GM18520 (cell line): ENCODE measurements around the gene ACTN1.

Source experiments
- ATAC-seq: cut with Tn5 transposase; IDR thresholded peaks from one replicate; pipeline ENCODE4 v1.9.1; 2021; ENCODE audit not compliant: unreplicated experiment

Gene ACTN1

GRCh38 chr14:68919129-68919927 lies 59.8 kb downstream of the ACTN1 start:
- ATAC-seq = no peak

DNA sequence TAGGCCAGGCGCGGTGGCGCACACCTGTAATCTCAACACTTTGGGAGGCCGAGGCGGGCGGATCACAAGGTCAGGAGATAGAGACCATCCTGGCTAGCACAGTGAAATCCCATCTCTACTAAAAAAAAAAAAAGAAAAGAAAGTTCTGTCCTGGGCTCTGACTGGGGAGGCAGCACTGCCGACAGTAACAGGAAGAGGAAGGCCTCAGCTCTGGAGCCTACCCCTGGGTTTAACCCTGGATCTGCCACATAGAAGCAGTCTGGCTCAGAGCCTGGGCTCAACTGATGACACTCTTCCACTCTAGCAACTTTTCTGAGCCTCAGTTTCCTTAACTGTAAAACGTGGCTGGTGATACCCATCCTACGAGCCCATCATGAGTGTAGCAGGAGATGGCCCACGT lies 60.5 kb downstream of the ACTN1 start:
- ATAC-seq = no peak

GRCh38 chr14:68916358-68916941 lies 62.7 kb downstream of the ACTN1 start:
- ATAC-seq = no peak

DNA sequence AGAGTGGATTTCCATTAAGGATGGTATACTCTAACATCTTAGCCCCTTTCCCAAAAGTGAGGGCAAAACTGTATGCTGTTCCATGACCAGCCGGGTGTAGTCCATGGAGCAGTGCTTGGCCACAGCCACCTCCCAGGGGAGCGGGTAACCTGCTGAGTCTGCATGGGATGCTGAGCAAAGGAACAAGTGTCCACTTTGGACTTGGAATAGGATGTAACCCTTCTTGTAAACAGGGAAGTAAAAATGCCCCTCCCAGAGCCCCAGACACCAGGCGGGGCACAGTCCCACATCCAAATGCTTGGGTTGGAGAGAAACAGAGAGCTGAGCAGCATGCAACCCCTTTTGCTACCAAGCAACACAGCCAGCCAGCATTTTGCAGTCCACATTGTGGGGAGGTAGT lies 65.6 kb downstream of the ACTN1 start:
- no peak for ATAC-seq

GRCh38 chr14:68911594-68912227 lies 67.4 kb downstream of the ACTN1 start:
- ATAC-seq = no peak

DNA sequence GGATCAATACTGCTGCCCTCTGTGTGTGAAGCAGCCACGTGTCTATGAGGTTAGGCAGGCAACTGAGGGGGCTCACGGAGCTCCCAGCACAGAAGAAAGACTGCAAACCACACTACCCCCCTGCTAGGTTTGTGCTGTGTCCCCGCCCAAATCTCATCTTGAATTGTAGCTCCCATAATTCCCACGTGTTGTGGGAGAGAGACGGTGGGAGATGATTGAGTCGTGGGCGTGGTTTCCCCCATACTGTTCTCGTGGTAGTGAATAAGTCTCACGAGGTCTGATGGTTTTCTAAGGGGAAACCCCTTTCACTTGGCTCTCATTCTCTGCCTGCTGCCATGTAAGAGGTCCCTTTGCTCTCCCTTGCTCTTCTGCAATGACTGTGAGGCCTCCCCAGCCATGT lies 68.6 kb downstream of the ACTN1 start:
- ATAC-seq = no peak

DNA sequence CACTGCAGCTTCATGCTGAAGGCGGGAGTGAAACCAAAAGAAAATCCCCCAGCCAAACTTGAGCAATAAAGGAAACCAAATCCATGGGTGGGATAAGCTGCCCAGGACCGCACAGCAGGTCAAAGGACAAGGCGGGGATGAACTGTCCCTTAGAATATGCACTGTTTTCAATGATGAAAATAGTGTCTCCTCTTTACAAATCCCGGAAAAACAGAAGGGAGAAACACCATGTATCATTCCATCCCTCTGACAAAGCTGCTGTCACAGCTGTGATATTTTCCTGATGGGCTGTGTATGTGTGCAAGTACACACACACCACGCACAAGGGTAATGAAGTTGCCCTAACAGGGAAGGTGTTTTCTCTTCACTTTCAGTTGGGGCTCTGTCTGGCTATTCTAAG lies 70.3 kb downstream of the ACTN1 start:
- no peak for ATAC-seq

GRCh38 chr14:68908201-68908600 lies 70.9 kb downstream of the ACTN1 start:
- no peak for ATAC-seq

- ATAC-seq = no peak
These were observed 72.7 kb downstream of the ACTN1 start for GRCh38 chr14:68906439-68906838.

DNA sequence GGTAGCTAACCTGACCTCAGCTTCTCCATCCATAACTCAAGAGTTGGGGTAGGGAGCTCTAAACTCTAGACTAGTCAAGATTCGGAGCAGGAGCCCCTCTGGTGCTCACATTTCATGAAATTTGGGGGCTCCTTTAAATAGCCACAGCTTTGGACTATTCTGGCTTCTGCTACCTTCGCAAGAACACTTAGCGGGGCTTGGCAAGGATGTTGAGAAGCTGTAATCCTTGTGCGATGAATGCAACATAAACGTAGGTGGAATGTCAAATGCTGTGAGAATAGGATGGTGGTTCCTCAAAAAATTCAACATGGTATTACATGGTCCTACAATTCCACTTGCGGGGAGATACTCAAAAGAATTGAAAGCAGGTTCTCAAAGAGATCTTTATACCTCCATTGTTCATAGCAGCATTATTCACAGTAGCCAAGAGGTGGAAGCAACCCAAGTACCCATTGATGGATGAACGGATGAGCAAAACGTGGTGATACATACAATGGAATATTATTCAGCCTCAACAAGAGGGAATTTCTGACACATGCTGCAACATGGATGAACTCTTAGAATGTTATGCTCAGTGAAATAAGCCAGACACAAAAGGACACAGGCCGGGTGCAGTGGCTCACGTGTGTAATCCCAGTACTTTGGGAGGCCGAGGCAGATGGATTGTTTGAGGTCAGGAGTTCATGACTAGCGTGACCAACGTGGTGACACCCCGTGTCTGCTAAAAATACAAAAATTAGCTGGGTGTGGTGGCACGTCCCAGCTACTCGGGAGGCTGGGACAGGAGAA lies 73.8 kb downstream of the ACTN1 start:
- ATAC-seq = no peak

GRCh38 chr14:68902357-68902756 lies 76.7 kb downstream of the ACTN1 start:
- no peak for ATAC-seq

DNA sequence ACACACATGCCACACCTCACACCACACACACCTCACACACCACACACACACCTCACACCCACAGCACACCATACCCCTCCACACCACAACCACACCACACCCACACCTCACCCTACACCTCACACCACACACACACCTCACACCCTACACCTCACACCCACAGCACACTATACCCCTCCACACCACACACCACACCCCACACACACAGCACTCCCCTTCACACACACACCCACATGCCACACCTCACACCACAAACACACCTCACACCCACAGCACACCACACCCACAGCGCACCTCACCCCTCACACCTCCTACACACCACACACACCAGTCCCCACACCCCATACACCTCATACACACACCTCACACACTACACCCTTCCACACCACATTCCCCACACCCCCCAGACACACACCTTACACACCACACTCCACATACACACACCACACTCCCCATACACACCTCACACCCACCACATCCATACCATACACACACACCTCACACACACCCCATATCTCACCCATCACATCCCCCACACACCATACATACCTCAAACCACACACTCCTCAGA lies 80.0 kb downstream of the ACTN1 start:
- ATAC-seq = no peak

GRCh38 chr14:68898248-68899032 lies 80.7 kb downstream of the ACTN1 start:
- ATAC-seq = no peak

DNA sequence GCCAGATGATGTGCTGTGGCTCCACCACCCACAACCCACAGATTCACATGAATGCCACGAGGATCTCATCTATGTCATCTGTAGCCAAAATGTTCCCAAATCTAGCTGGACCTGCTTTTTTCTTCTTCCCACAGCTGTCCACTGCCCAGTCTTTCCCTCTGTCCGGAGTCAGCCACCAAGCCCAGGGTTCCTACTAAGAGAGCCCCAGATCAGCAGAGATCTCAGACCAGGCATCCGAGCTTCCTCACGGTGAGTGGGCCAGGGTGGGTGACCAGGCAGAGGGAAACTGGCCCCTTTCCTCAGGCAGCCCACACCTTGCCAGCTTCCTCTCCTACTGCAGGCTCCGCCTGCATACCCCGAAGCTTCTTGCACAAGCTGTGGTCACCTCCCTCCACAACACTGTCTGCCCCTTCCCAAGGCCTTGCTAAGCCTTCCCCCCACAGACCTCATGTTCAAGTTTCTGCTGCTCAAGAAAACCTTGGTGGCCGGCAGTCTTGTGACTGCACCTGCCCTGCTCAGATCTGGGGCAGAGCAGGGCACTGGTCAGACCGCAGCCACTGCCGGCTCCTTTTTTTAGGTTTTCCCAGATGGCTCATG lies 81.4 kb downstream of the ACTN1 start:
- ATAC-seq = no peak

DNA sequence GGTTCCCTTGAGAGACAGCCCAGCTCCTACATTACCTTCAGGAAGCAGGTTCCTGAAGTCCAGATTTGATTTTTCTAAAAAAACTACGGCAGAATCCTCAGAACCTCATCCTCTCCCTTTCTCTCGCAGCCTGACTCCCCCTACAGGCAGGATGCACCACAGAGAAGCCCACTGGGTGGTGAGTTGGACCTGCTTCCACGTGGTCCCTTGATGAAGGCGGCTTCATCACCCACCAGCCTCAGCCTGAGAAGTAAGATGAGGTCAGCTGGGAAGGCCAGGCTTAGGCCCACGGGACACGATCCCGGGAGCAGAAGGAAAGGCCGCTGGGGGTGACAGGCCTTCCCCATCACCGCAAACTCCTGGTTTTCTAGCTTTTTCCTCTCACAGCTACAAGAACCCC lies 83.0 kb downstream of the ACTN1 start:
- ATAC-seq = no peak

DNA sequence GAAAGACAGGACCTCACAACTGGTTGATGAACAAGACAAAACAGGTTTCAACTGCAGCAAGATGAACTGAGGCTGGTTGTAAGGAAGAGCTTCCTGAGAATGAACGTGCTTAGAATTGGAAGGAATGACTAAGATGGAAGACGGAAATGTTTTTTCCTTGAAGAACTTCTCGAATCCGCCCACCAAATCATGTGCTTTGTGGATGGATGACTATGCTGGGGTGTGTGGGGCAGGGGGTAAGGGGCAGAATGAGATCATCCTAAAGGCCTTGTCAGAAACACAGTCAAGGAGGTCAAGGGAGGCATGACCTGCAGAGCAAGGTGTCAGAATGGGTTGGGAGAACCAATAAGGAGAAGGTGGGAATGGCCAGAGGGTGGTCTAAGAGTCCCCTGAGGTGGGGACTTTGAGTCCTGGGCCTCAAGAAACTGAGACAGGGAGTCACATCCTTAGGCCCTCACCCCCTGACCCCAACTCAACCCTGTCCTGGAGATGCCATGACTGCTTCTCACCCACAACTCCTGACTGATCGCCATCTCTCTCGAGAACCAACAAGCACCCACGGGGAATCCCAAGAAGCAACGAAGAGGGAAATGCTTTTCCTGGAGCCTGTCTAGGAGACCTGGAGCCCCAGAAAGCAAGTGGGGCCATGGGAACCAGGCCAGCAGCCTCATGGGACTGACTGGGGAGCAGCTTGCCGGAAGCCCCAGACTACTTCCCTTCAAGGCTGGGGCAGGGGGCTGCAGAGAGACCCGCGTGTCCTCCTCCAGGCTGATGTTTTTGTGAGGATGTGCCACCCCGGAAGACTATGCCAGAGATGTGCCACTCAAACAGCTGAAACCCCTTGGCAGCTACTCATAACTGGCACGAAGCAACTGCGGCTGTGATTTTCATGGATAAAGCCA lies 84.0 kb downstream of the ACTN1 start:
- no peak for ATAC-seq

- ATAC-seq = no peak
These were observed 85.0 kb downstream of the ACTN1 start for GRCh38 chr14:68894123-68894522.

DNA sequence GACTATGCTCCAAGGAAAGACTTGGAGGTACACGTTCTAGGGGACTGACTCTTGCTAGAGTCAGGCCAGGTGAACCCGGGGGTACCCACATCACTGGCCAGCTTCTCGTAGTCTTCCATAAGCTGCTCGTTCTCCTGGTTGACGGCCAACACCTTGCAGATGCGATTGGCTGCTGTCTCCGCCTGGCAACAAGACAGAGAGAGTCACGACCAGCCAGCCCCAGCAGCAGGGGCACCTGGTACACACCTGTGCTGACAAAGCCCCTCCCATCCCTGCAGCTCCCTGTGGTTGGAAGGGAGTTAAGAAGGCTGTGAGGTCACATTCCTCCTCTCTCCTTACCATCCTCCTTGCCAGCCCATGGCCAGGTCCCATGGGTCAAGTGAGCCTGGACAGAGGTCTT lies 85.5 kb downstream of the ACTN1 start:
- no peak for ATAC-seq

- ATAC-seq = no peak
These were observed 86.1 kb downstream of the ACTN1 start for GRCh38 chr14:68892961-68893360.
